Brain microvascular endothelial cell (primary cell): Measurements from ENCODE around the gene TIMELESS.

Experiments used
- DNase-seq: peaks from one replicate; pipeline ENCODE4 v3.0.0-alpha.2; 2020
- H3K27ac ChIP-seq: fragments of 250-450 bp; sonication (Bioruptor Pico); 2 replicates; pipeline ENCODE4 v1.5.1; 2020; ENCODE audit warnings: mild to moderate bottlenecking, moderate library complexity
- H3K27me3 ChIP-seq: fragments of 250-450 bp; sonication (Bioruptor Pico); replicated peaks from 2 replicates; pipeline ENCODE4 v1.5.1; 2020; ENCODE audit warnings: mild to moderate bottlenecking
- H3K36me3 ChIP-seq: fragments of 250-450 bp; sonication (Bioruptor Pico); replicated peaks from 2 replicates; pipeline ENCODE4 v1.5.1; 2020; ENCODE audit warnings: mild to moderate bottlenecking
- H3K4me3 ChIP-seq: 2 replicates; pipeline ENCODE4 v1.5.1; 2011; ENCODE audit warnings: low read depth, mild to moderate bottlenecking, control low read depth, low read length, moderate library complexity
- in situ Hi-C: cut with HindIII; loops from 2 replicates; pipeline ENCODE4 v1.10.0; 2017; ENCODE audit warnings: low sequenced_read_pairs, low pct_ligation_motif_present
- TF ChIP-seq, protein P1 (sequence below): IDR thresholded peaks from 2 replicates; pipeline ENCODE4 v1.5.1; 2011; ENCODE audit warnings: low read depth, mild to moderate bottlenecking, moderate library complexity, low read length, control low read depth, inconsistent platforms; ENCODE audit errors: missing control alignments

Gene TIMELESS

DNA sequence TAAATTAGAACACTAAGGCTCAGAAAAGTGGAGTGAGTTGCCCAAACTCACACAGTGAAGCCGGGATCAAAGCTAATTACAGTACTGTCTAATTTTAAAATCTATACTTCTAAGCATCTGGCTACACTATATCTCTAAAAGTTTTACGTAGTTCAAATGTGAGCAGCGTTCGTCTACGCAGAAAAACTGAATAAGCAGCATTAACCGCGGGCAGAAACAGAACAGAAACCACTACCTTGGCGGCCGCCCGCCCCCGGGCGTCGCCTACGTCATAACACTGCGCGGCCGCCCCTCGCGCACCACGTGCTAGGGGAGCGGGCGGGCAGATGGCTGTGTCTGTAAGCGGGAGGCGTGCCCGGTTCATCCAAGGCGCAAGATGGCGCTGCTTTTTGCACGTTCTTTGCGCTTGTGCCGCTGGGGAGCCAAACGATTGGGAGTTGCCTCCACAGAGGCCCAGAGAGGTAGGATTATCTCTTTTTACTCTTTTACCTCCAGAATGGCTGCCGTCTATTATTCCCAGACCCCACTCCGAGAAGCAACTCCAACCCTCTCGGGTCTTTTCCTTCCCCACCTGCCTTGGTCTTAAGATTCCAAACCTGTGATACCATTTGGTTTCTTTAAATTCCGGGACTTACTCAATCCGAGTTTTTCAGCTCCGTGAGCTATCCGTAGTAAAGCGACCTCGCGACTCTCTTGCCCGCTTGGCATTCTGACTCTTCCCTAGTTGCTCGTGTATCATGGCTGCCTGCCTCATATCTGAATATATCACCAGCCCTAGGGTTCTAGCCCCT lies 19.2 kb upstream of the TIMELESS start, which contains the start of gene SPRYD4:
Gene SPRYD4 (plus strand): TSS at position 363 of the 791 bp plus-strand sequence. CDS start 14 bp downstream, at position 377.
- TF ChIP-seq, protein P1, sequence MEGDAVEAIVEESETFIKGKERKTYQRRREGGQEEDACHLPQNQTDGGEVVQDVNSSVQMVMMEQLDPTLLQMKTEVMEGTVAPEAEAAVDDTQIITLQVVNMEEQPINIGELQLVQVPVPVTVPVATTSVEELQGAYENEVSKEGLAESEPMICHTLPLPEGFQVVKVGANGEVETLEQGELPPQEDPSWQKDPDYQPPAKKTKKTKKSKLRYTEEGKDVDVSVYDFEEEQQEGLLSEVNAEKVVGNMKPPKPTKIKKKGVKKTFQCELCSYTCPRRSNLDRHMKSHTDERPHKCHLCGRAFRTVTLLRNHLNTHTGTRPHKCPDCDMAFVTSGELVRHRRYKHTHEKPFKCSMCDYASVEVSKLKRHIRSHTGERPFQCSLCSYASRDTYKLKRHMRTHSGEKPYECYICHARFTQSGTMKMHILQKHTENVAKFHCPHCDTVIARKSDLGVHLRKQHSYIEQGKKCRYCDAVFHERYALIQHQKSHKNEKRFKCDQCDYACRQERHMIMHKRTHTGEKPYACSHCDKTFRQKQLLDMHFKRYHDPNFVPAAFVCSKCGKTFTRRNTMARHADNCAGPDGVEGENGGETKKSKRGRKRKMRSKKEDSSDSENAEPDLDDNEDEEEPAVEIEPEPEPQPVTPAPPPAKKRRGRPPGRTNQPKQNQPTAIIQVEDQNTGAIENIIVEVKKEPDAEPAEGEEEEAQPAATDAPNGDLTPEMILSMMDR, result peak; percentile 29
- Histone ChIP-seq H3K27me3 (no peaks in the 10 kb centered on the region), H3K27ac (peak within 1 kb of the TSS; percentile 79), H3K36me3 (no peaks in the 10 kb centered on the region), H3K4me3 (peak within 1 kb of the TSS; percentile 94)
- DNase-seq, result peak; percentile 87
- in situ Hi-C loops, result no loop called here

DNA sequence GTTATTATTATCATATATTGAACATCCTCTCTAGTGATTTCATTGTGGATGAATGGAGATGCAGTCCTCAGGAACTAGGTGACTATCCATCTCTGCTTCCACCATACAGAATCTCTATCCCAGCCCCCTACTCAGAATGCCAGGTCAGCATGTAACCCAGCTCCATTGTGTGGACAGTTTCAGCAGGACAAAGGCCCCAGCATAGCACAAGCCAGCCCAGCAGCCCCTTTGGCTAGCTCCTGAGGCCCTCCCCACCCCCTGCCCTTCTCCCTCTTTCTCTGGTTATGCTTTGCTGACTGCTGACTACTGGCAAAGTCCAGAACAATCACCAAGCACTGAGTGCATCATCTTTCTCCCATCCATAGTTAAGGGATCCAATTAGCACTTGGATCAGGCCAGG lies 13.3 kb upstream of the TIMELESS start:
- H3K27ac ChIP-seq, result no peak overlapping the region
- DNase-seq, result no peak
- in situ Hi-C loops, result no loop called here
- H3K36me3 ChIP-seq, result no peaks in the 10 kb centered on the region
- no peaks in the 10 kb centered on the region for H3K27me3 ChIP-seq
- H3K4me3 ChIP-seq, result no peak overlapping the region
- TF ChIP-seq, protein P1, result no peak

DNA sequence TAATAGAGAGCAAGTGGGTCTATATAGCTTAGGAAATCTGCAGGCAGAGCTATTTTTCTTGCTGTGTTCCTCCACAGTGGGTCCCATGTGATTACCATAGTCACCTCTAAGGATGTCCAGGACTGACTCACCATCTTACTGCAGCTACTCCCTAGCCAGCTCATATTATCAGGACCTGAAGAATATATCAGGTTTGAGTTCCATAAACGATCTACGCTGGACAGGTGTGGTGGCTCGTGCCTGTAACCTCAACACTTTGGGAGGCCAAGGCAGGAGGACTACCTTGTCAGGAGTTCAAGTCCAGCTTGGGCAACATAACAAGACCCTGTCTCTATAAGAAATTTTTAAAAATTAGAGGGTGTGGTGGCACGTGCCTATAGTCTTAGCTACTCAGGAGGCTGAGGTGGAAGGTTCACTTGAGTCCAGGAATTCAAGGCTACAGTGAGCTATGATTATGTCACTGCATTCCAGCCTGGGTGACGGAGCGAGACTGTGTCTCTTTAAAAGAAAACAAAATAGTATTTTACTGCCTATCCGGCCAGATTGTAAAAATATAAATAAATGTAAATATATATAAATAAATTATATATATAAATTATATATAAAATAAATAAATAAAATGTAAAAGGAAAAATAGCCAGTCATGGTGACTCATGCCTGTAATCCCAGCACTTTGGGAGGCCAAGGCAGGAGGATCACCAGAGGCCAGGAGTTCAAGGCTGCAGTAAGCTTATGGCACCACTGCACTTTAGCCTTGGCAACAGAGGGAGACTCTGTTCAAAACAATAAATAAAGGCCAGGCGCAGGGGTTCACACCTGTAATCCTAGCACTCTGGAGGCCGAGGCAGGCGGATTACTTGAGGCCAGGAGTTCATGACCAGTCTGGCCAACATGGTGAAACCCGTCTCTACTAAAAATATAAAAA lies 12.3 kb upstream of the TIMELESS start:
- in situ Hi-C loops, result no loop called here
- TF ChIP-seq, protein P1, result no peak
- Histone ChIP-seq H3K4me3 (no peak overlapping the region), H3K27ac (no peak overlapping the region), H3K36me3 (no peaks in the 10 kb centered on the region), H3K27me3 (no peaks in the 10 kb centered on the region)
- peak; percentile 56 for DNase-seq

DNA sequence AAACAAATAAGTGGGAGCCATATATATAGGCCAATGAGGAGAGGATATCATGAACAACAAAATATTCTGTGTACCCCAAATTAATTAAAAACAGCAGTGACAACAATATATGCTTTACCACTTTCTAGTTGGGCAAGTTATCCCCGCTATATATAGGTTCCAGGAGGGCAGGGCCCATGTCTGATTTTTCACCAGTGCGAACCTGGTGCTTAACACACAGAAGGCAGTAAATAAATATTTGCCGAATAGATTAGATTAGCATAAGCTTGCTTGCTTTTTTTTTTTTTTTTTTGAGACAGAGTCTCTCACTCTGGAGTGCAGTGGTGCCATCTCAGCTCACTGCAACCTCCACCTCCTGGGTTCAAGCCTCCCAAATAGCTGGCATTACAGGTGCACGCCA lies 8.6 kb upstream of the TIMELESS start:
- in situ Hi-C loops, result no loop called here
- Histone ChIP-seq H3K27ac (no peak overlapping the region), H3K36me3 (no peaks in the 10 kb centered on the region), H3K4me3 (no peak overlapping the region), H3K27me3 (no peaks in the 10 kb centered on the region)
- TF ChIP-seq, protein P1, result no peak
- no peak for DNase-seq

DNA sequence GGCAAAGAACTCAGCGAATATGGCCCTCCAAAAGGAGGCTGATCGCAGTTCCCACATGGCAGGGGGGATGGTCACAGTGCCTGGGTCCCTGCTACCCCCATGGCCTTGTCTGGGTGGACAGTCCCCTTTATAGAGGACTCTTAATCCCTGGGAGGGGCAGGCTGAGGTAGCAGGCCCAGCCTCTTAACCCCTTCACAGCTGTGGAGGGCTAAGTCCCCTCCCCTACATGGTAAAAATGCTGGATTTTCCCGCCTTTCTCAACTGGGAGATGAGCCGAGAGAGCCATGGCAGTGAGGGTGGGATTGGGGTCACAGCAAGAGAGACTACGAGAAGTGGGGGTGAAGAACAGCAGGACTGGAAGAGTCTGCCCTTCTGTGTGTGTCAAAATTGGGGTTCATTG lies 5.3 kb upstream of the TIMELESS start, which contains the start of gene MIP:
Gene MIP (minus strand): TSS at position 101 of the 400 bp plus-strand sequence. CDS start 44 bp downstream, at position 57.
- H3K36me3 ChIP-seq, result no peaks in the 10 kb centered on the region
- H3K27ac ChIP-seq, result no peak within 1 kb of the TSS
- no peak for DNase-seq
- TF ChIP-seq, protein P1, result no peak
- in situ Hi-C loops, result no loop called here
- no peak within 1 kb of the TSS for H3K4me3 ChIP-seq
- H3K27me3 ChIP-seq, result no peaks in the 10 kb centered on the region
